GM19193 (cell line): Measurements from ENCODE around the gene AGXT.

ENCODE experiments used
- POLR2A ChIP-seq: IDR thresholded peaks from 4 replicates; pipeline ENCODE4 v1.6.1; 2011; ENCODE audit not compliant: insufficient read depth, insufficient read length; ENCODE audit errors: extremely low read depth

The AGXT gene

GRCh38 chr2:240872317-240873097, 3.9 kb downstream of the AGXT start:
- TF ChIP-seq POLR2A, result no peak

GRCh38 chr2:240873098-240873788, 4.6 kb downstream of the AGXT start:
- TF ChIP-seq POLR2A, result no peak

GRCh38 chr2:240873805-240874714, 5.4 kb downstream of the AGXT start:
- TF ChIP-seq POLR2A, result no peak

GRCh38 chr2:240874715-240875227, 6.1 kb downstream of the AGXT start:
- TF ChIP-seq POLR2A, result no peak

GRCh38 chr2:240875228-240876034, 6.8 kb downstream of the AGXT start:
- TF ChIP-seq POLR2A, result no peak

GRCh38 chr2:240876035-240876474, 7.4 kb downstream of the AGXT start:
- TF ChIP-seq POLR2A, result no peak

- TF ChIP-seq POLR2A, result no peak
Measured at GRCh38 chr2:240876475-240877251, 8.0 kb downstream of the AGXT start.

GRCh38 chr2:240877460-240878340, 9.1 kb downstream of the AGXT start:
- TF ChIP-seq POLR2A, result no peak

- TF ChIP-seq POLR2A, result no peak
Measured at GRCh38 chr2:240878341-240878936, 9.8 kb downstream of the AGXT start.

- no peak for TF ChIP-seq POLR2A
Measured at GRCh38 chr2:240879105-240879504, 10.5 kb downstream of the AGXT start.

GRCh38 chr2:240881913-240882312, 13.3 kb downstream of the AGXT start:
- no peak for TF ChIP-seq POLR2A

- no peak for TF ChIP-seq POLR2A
Measured at GRCh38 chr2:240884221-240884620, 15.6 kb downstream of the AGXT start.
